ENCODE data around the gene TPSD1. TPM values are rescaled to one million over a fixed set of nuclear protein-coding genes. Genes with fewer than 3 reads are reported as not detected.
A peak's percentile ranks its signal among the peaks of the same experiment; 100 is the strongest.
"Not testable (repeated sequence)": the region's sequence is repeated elsewhere in the genome, so short reads cannot be mapped to it uniquely, and the experiment has no call there.

The TPSD1 gene
- total RNA-seq = 0.54 TPM
- long read RNA-seq = 0 reads

DNA sequence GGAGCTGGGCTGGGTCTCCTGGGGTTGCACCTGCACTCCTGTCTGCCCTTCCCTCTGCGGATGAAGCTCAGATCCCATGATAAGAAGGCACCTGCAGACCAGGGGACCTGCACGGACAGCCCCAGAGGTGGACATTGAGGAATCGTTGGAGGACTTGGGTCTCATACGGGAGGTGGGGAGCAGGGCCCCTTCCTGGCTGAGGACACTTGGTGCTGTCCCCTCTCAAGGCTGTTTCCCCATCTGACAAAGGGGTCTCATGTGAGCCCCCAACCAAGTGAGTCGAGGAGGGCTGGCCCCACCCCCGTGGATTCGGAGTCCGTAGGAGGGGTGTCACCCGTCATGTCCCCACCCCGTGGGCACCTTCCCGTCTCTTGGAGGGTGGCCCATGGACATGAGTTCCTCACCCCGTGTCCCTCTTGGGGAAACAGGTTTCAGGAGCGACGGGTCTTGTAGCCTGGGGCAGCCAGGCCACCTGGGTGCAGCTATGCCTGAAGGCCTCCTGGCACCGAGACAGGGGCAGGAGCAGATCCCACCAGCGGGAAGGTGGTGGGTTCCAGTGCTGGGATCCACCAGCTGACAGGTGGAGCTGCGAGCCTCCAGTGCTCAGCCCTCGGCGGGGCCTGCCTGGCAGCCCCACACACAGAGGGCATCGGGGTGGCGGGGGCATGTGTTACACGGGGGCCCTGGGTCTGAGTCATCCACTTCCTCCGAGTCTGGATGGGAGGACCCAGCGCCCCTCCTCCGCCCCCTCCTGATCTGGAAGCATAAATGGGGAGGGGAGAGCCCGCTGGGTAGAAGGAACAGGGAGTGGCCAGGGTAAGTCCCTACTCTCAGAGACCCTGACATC lies at the start of gene TPSD1:
Gene TPSD1 (plus strand): TSS at position 794 of the 847 bp plus-strand sequence. CDS start 212 bp downstream, outside the sequence.
- intact Hi-C loops (cut with DNase I); ATAC-seq: not testable (repeated sequence)
- DNase-seq (ENCODE audit: missing footprints) = peak; percentile 56

- intact Hi-C loops (cut with DNase I) = no loop called here
- no peak for ATAC-seq
- no peak for DNase-seq (ENCODE audit: missing footprints)
Observed at GRCh38 chr16:1206326-1206725, 49.5 kb upstream of the TPSD1 start.

DNA sequence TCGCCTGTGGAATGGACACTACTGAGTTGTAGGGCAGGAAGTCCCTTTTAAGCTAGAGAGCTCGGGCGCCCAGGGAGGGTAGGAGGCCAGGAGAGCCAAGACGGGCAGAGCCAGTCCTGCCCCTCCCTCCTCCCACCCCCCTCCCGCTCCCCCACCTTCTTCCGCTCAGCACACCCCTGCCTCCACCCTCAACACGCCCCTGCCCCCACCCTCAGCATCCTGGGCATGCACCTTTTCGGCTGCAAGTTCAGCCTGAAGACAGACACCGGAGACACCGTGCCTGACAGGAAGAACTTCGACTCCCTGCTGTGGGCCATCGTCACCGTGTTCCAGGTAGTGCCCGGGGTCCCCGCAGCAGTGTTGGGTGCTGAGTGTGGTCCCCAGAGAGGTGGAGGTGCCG lies 49.1 kb upstream of the TPSD1 start:
- DNase-seq (ENCODE audit: missing footprints) (no peak), ATAC-seq (no peak)
- intact Hi-C loops (cut with DNase I) = no loop called here

- ATAC-seq = no peak
- no peak for DNase-seq (ENCODE audit: missing footprints)
- intact Hi-C loops (cut with DNase I) = no loop called here
Observed at GRCh38 chr16:1208239-1208830, 47.5 kb upstream of the TPSD1 start.

GRCh38 chr16:1209081-1209480 lies 46.8 kb upstream of the TPSD1 start:
- ATAC-seq (no peak), DNase-seq (ENCODE audit: missing footprints) (no peak)
- intact Hi-C loops (cut with DNase I) = no loop called here

GRCh38 chr16:1210461-1210860 lies 45.4 kb upstream of the TPSD1 start:
- intact Hi-C loops (cut with DNase I) = no loop called here
- ATAC-seq (no peak), DNase-seq (ENCODE audit: missing footprints) (no peak)

DNA sequence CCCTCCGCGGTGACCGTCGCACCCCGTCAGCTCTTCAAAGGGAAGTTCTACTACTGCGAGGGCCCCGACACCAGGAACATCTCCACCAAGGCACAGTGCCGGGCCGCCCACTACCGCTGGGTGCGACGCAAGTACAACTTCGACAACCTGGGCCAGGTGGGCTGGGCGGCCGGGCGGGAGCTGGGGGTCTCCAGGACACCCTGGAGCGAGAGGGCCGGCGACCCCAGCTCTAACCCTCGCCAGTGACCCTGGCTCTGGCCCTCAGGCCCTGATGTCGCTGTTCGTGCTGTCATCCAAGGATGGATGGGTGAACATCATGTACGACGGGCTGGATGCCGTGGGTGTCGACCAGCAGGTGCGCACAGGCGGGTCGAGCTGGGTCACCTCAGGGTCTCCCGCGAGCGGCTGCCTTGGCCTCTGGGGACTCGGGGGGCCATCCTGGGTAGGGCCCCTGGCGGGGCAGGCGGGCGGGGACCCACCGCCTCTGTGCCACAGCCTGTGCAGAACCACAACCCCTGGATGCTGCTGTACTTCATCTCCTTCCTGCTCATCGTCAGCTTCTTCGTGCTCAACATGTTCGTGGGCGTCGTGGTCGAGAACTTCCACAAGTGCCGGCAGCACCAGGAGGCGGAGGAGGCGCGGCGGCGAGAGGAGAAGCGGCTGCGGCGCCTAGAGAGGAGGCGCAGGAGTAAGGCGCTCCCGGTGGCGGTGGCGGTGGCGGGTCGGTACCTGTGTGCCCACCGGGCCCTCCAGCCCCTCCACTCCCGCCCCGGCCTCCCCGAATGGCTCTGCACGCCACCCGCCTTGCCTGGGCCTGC lies 44.2 kb upstream of the TPSD1 start:
- DNase-seq (ENCODE audit: missing footprints) (no peak), ATAC-seq (no peak)
- intact Hi-C loops (cut with DNase I) = no loop called here

DNA sequence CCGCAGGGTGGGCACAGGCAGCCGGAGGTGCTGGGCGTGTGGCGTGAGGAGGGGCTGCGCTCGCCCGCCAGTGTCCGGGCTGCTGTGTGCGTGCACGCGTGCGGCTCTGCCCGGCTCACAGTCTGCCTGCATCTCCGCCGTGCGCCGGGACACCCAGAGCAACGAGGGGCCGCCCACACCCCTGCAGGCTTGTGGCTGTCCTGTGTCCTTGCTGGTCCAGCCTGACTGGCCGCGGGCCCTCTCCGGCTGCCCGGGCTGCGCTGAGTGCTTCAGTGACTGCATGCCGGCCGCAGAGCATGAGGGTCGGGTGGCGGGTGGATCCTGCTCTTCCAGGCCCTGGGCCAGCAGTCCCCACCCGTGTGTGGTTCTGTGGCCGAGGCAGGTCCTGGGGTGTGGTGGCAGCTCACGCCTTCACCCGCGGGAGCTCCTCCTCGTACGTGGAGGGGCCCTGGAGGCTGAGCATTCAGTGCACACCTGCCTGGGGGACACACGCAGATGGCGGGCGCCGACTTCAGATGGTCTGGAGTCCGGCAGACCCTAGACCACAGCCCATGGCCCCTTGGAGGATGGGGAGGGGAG lies 43.2 kb upstream of the TPSD1 start:
- intact Hi-C loops (cut with DNase I) = no loop called here
- DNase-seq (ENCODE audit: missing footprints) (no peak), ATAC-seq (no peak)

DNA sequence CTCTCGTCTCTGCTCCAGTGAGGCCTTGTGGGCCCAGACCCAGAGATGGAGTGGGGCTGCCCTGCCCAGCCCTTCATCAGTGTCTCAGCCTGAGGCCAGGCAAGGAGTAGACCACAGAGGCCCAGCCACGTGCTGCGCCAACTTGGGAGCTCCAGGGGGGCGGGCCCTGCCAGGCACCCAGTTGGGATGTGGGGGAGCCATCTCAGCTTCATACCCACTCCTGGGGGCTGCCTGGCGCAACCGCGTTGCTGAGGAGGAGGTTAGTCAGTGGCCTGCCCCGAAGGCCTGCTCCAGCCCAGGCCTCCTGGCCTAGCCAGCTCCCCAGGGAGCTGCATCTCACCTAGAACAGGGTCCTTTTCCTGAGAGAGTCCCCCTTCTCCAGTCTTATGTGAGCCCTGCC lies 42.6 kb upstream of the TPSD1 start:
- DNase-seq (ENCODE audit: missing footprints) (no peak), ATAC-seq (no peak)
- intact Hi-C loops (cut with DNase I) = no loop called here

- DNase-seq (ENCODE audit: missing footprints) = no peak
- no peak for ATAC-seq
- intact Hi-C loops (cut with DNase I) = no loop called here
Observed at GRCh38 chr16:1213796-1214372, 42.0 kb upstream of the TPSD1 start.

DNA sequence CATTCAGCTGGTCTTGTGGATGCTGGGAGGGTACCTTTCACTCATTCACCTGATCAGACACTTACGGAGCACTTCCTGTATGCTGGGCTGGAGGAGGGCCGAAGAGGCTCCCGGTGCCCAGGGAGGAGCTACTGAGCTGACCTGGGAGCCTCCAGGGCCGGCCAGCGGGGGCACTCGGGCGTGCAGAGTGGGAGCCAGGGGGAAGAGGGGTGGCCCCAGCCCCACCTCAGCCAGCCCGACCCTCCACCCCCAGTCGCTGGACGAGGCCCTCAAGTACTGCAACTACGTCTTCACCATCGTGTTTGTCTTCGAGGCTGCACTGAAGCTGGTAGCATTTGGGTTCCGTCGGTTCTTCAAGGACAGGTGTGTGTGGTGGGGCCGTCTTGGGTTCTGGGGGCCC lies 41.1 kb upstream of the TPSD1 start:
- no peak for DNase-seq (ENCODE audit: missing footprints)
- ATAC-seq = no peak
- intact Hi-C loops (cut with DNase I) = no loop called here

DNA sequence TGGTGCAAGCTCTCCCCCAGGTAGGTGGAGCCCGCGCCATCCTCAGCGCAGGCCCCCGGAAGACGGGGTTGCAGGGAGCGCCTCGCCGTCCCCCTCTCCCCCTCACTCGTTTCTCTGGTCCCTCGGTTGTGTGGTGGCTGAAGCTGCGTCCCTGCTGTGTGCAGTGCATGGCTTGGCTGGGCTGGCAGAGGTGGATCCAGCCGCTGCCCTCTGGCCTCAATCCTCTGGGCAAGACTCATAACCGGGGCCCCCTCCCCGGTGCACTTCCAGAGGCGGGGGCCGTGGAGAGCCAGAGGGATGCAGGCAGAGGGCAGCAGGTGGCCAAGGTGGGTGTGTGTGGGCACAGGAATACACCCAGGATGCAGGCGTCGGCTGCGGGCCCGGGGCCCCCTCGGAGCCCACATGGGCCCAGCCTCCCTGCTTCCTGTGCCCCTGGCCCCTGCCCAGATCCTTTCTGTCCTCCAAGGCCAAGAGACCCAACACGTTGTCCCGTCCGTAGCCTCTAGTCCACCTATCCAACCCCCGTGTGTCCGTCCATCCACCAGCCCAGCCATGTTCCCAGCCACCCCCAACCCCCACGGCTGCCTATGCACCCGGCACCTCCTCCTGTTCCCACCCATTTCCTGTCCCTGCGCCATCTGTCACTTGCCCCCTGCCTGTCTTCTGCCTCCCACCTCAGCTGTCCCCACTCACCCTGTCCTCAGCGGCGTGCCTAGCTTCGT lies 40.1 kb upstream of the TPSD1 start:
- DNase-seq (ENCODE audit: missing footprints) = no peak
- intact Hi-C loops (cut with DNase I) = no loop called here
- ATAC-seq = no peak

DNA sequence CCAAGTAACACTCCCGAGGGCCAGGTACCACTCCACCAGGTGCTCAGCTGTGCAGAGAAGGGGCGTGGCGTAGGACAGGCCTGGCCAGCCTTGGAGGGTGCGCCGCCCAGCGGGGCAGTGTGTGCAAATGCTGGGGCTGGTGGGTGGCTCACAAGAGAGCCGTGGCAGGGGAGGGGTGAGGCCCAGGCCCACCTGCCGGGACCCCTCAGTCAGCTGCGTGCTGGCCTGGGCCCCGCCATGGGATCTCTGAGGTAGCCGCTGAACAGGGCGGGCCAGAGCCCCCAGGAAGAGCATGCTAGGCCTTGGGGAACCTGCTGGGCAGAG lies 39.6 kb upstream of the TPSD1 start:
- intact Hi-C loops (cut with DNase I) = no loop called here
- no peak for ATAC-seq
- DNase-seq (ENCODE audit: missing footprints) = no peak

GRCh38 chr16:1216681-1217400 lies 39.0 kb upstream of the TPSD1 start:
- no peak for DNase-seq (ENCODE audit: missing footprints)
- intact Hi-C loops (cut with DNase I) = no loop called here
- no peak for ATAC-seq

DNA sequence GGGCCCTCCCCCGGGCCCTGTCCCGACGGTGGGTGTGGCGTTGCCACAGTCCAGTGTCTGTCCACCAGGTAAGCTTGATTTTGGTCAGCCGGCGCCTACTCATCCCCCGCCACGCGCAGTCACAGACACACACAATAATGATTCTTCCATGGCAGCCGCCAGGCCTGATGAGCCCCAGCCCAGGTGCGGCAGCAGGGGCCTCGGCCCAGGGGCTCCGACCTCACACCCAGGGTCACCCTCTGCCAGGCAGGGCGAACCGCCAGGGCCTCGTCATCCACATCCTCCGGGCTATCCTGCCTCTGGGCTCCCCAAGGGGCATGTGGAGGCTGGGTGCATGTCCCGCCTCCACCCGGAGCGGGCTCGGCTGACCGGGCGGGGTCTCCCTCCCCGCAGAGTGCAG lies 38.3 kb upstream of the TPSD1 start:
- intact Hi-C loops (cut with DNase I) = no loop called here
- ATAC-seq (no peak), DNase-seq (ENCODE audit: missing footprints) (no peak)

DNA sequence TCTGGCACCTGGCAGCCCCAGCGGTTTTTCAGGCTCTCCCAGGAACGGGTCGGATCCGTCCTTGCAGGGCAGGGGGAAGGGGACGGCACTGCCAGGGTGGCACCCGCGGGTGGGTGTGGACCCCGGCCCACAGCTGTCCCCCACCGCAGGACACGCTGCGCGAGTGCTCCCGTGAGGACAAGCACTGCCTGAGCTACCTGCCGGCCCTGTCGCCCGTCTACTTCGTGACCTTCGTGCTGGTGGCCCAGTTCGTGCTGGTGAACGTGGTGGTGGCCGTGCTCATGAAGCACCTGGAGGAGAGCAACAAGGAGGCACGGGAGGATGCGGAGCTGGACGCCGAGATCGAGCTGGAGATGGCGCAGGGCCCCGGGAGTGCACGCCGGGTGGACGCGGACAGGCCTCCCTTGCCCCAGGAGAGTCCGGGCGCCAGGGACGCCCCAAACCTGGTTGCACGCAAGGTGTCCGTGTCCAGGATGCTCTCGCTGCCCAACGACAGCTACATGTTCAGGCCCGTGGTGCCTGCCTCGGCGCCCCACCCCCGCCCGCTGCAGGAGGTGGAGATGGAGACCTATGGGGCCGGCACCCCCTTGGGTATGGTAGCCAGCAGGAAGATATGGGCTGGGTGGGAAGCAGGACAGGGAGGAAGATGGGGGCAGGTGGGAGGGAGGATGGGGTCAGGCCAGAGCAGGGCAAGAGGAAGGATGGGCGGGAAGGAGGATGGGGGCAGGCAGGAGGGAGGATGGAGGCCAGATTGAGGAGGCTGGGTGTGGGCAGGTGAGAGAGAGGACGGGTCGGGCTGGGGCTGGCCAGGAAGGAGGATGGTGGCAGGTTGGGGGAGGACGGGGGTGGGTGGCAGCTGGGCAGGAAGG lies 37.6 kb upstream of the TPSD1 start:
- intact Hi-C loops (cut with DNase I) = no loop called here
- DNase-seq (ENCODE audit: missing footprints) = no peak
- no peak for ATAC-seq
